ENCODE measurements around the gene PRKN. TPM values are rescaled to one million over a fixed set of nuclear protein-coding genes. Genes with fewer than 3 reads are reported as not detected.
"Not testable (repeated sequence)": the region's sequence is repeated elsewhere in the genome, so short reads cannot be mapped to it uniquely, and the experiment has no call there.

The PRKN gene
- total RNA-seq, 1 donor from 2014 or later, result not detected

- Mint-ChIP-seq H3K27me3 (ENCODE audit: low read depth) (peaks cover 2% of the 10 kb centered on the region), H3K9me3 (no peaks in the 10 kb centered on the region), H3K27ac (no peak overlapping the region), H3K36me3 (ENCODE audit: low read depth) (no peaks in the 10 kb centered on the region), H3K4me1 (ENCODE audit: low read depth) (no peaks in the 10 kb centered on the region), H3K4me3 (ENCODE audit: low read depth) (no peak overlapping the region)
- no peak for DNase-seq (ENCODE audit: low spot score)
- intact Hi-C loops (cut with micrococcal nuclease), result no loop called here
Measured at GRCh38 chr6:161313940-161314509, 1413.5 kb downstream of the PRKN start.

- H3K36me3 Mint-ChIP-seq (ENCODE audit: low read depth); H3K27ac Mint-ChIP-seq; DNase-seq (ENCODE audit: low spot score); H3K4me1 Mint-ChIP-seq (ENCODE audit: low read depth); H3K4me3 Mint-ChIP-seq (ENCODE audit: low read depth); intact Hi-C loops (cut with micrococcal nuclease); H3K9me3 Mint-ChIP-seq; H3K27me3 Mint-ChIP-seq (ENCODE audit: low read depth): not testable (repeated sequence)
Measured at GRCh38 chr6:161313475-161313874, 1414.1 kb downstream of the PRKN start.

- H3K4me1 Mint-ChIP-seq (ENCODE audit: low read depth); H3K4me3 Mint-ChIP-seq (ENCODE audit: low read depth); H3K27ac Mint-ChIP-seq; H3K27me3 Mint-ChIP-seq (ENCODE audit: low read depth); intact Hi-C loops (cut with micrococcal nuclease); H3K9me3 Mint-ChIP-seq; DNase-seq (ENCODE audit: low spot score); H3K36me3 Mint-ChIP-seq (ENCODE audit: low read depth): not testable (repeated sequence)
Measured at GRCh38 chr6:161309774-161310173, 1417.8 kb downstream of the PRKN start.

- no peak overlapping the region for H3K27ac Mint-ChIP-seq
- H3K36me3 Mint-ChIP-seq (ENCODE audit: low read depth), result no peaks in the 10 kb centered on the region
- H3K4me3 Mint-ChIP-seq (ENCODE audit: low read depth), result no peak overlapping the region
- no peak for DNase-seq (ENCODE audit: low spot score)
- no peaks in the 10 kb centered on the region for H3K9me3 Mint-ChIP-seq
- intact Hi-C loops (cut with micrococcal nuclease), result no loop called here
- H3K27me3 Mint-ChIP-seq (ENCODE audit: low read depth), result peaks cover 2% of the 10 kb centered on the region
- no peaks in the 10 kb centered on the region for H3K4me1 Mint-ChIP-seq (ENCODE audit: low read depth)
Measured at GRCh38 chr6:161308075-161308655, 1419.4 kb downstream of the PRKN start.

DNA sequence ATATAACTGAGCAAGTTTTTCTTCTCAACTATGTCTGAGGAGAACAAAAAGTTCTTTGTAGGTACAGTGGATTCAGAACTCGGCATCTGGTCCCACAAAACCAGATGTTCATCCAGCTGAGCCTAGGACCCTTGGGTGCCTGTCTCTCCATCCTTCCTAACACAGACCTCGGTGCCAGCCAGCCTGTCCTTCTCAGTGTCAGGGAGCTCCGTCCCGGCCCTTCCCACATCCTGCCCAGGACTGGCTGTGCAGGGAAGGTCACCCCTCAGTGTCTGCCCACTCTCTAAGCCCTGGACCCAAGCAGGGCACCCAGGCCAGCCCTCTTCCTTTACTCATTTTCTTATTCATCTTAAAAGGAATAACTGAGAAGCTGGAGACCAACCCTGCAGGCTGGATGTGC, 1421.7 kb downstream of the PRKN start:
- Mint-ChIP-seq H3K4me1 (ENCODE audit: low read depth) (no peaks in the 10 kb centered on the region), H3K9me3 (no peaks in the 10 kb centered on the region), H3K4me3 (ENCODE audit: low read depth) (no peak overlapping the region), H3K27ac (no peak overlapping the region), H3K36me3 (ENCODE audit: low read depth) (no peaks in the 10 kb centered on the region), H3K27me3 (ENCODE audit: low read depth) (no peaks in the 10 kb centered on the region)
- DNase-seq (ENCODE audit: low spot score), result no peak
- intact Hi-C loops (cut with micrococcal nuclease), result no loop called here

GRCh38 chr6:161303628-161304340, 1423.8 kb downstream of the PRKN start:
- Mint-ChIP-seq H3K9me3 (no peaks in the 10 kb centered on the region), H3K27ac (no peak overlapping the region), H3K4me3 (ENCODE audit: low read depth) (no peak overlapping the region), H3K27me3 (ENCODE audit: low read depth) (no peaks in the 10 kb centered on the region), H3K36me3 (ENCODE audit: low read depth) (no peaks in the 10 kb centered on the region), H3K4me1 (ENCODE audit: low read depth) (no peaks in the 10 kb centered on the region)
- intact Hi-C loops (cut with micrococcal nuclease), result no loop called here
- no peak for DNase-seq (ENCODE audit: low spot score)

DNA sequence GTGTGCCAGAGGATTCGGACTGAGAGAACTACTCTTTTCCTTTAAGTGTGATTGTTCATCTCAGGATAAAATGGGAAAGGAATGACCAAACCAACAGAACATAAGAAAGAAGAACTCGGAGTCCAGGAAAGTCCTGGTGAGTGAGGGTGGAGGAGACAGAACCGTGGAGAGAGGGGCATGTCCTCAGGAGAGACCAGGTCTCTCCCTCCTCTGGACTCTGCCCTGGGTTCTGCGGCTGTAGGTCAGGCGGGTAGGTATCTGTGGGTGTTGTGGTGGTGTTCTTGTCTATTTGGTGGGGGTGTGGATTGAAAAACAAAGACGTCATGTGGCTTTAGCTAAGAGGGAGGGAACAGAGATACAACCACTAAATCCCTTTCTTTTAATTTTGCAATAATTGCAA, 1424.6 kb downstream of the PRKN start:
- no peak for DNase-seq (ENCODE audit: low spot score)
- Mint-ChIP-seq H3K4me1 (ENCODE audit: low read depth) (no peaks in the 10 kb centered on the region), H3K27me3 (ENCODE audit: low read depth) (no peaks in the 10 kb centered on the region), H3K9me3 (no peaks in the 10 kb centered on the region), H3K27ac (no peak overlapping the region), H3K4me3 (ENCODE audit: low read depth) (no peak overlapping the region), H3K36me3 (ENCODE audit: low read depth) (no peaks in the 10 kb centered on the region)
- intact Hi-C loops (cut with micrococcal nuclease), result no loop called here

DNA sequence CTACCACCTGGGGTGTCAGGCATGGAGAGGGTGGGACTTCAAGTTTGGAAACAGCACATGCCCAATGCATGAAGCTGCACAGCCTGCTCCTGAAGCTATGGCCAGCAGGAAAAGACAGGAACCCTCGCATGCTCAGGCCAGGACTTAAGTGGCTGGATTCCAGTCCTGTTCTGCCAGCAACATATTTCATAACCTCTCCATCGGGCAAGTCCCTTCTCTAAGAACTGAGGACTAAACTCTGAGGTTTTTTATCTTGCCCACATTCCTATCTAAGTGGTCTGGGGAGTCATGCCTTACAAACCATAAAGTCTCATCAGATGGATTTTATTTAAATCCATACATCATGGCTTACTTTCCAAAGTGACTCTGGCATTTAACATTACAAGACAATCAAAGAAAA, 1426.2 kb downstream of the PRKN start:
- intact Hi-C loops (cut with micrococcal nuclease), result no loop called here
- Mint-ChIP-seq H3K27me3 (ENCODE audit: low read depth) (peaks cover 3% of the 10 kb centered on the region), H3K36me3 (ENCODE audit: low read depth) (no peaks in the 10 kb centered on the region), H3K4me3 (ENCODE audit: low read depth) (no peak overlapping the region), H3K27ac (no peak overlapping the region), H3K4me1 (ENCODE audit: low read depth) (no peaks in the 10 kb centered on the region), H3K9me3 (no peaks in the 10 kb centered on the region)
- no peak for DNase-seq (ENCODE audit: low spot score)

DNA sequence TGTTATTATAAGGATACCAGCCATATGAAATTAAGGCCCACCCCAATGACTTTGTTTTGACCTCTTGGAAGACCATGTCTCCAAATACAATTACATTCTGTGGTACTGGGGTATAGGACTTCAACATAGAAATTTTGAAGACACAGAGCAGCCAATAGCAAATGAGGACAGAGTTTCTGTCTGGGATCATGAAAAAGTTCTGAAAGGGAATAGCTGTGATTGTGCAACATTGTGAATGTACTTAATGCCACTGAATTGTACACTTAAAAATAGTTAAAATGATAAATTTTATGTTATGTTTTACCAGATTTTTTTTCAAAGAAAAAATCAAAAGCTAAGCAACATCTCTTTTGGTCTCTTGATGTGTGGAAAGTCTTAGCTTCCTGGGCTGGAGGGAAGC, 1426.7 kb downstream of the PRKN start:
- H3K27ac Mint-ChIP-seq, result no peak overlapping the region
- DNase-seq (ENCODE audit: low spot score), result no peak
- no peaks in the 10 kb centered on the region for H3K4me1 Mint-ChIP-seq (ENCODE audit: low read depth)
- H3K4me3 Mint-ChIP-seq (ENCODE audit: low read depth), result no peak overlapping the region
- no peaks in the 10 kb centered on the region for H3K9me3 Mint-ChIP-seq
- intact Hi-C loops (cut with micrococcal nuclease), result no loop called here
- H3K27me3 Mint-ChIP-seq (ENCODE audit: low read depth), result peaks cover 7% of the 10 kb centered on the region
- H3K36me3 Mint-ChIP-seq (ENCODE audit: low read depth), result no peaks in the 10 kb centered on the region

- intact Hi-C loops (cut with micrococcal nuclease), result no loop called here
Measured at GRCh38 chr6:161299726-161300125, 1427.8 kb downstream of the PRKN start.

More at GRCh38 chr6:161299726-161300125, 1427.8 kb downstream of the PRKN start:
- Mint-ChIP-seq H3K4me3 (ENCODE audit: low read depth) (no peak overlapping the region), H3K36me3 (ENCODE audit: low read depth) (no peaks in the 10 kb centered on the region), H3K27ac (no peak overlapping the region), H3K4me1 (ENCODE audit: low read depth) (no peaks in the 10 kb centered on the region), H3K27me3 (ENCODE audit: low read depth) (peaks cover 10% of the 10 kb centered on the region), H3K9me3 (no peaks in the 10 kb centered on the region)
- DNase-seq (ENCODE audit: low spot score), result no peak

Other genes with a start within 250 kb of the PRKN start
- gene PACRG, start 208 bp upstream of the PRKN start, total RNA-seq, result not detected in 2 replicates